ENCODE results near the gene PLEKHA7. TPM values are rescaled to one million over a fixed set of nuclear protein-coding genes. Genes with fewer than 3 reads are reported as not detected.

Gene PLEKHA7
- polyA plus RNA-seq, 1 experiment, result 0.05 TPM

DNA sequence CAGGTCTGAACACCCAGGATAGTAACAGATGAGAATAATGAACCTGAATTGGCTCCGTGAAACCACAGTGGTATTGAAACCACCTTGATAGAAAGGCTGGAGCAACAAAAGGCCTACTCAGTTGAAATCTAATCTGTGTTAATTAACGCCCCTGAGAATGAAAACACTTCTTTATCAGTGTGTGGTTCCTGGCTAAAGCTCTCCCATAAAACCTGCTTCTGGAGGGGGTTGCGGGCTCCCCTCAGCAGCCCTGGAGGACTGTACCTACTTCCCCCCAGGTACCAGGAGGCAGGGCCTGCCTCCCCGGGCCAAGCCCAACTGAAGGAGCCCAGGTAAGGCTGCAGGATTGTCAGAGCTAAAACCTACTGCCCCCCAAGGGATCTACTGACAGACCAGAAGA, 54.6 kb downstream of the PLEKHA7 start:
- H3K27me3 ChIP-seq (ENCODE audit: control insufficient read depth, insufficient read depth, low read length), result no peaks in the 10 kb centered on the region
- CTCF ChIA-PET, result no interaction called here
- no peak for DNase-seq (ENCODE audit: low read depth, low spot score)
- POLR2A ChIA-PET, result no interaction called here
- H3K27ac ChIP-seq (ENCODE audit: low read depth, low read length), result no peak overlapping the region
- no peaks in the 10 kb centered on the region for H3K9me3 ChIP-seq (ENCODE audit: control insufficient read depth, insufficient read depth, low read length)
- TF ChIP-seq, protein P1, sequence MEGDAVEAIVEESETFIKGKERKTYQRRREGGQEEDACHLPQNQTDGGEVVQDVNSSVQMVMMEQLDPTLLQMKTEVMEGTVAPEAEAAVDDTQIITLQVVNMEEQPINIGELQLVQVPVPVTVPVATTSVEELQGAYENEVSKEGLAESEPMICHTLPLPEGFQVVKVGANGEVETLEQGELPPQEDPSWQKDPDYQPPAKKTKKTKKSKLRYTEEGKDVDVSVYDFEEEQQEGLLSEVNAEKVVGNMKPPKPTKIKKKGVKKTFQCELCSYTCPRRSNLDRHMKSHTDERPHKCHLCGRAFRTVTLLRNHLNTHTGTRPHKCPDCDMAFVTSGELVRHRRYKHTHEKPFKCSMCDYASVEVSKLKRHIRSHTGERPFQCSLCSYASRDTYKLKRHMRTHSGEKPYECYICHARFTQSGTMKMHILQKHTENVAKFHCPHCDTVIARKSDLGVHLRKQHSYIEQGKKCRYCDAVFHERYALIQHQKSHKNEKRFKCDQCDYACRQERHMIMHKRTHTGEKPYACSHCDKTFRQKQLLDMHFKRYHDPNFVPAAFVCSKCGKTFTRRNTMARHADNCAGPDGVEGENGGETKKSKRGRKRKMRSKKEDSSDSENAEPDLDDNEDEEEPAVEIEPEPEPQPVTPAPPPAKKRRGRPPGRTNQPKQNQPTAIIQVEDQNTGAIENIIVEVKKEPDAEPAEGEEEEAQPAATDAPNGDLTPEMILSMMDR (IDR thresholded peaks at IDR 0.05; ENCODE audit: low read depth, low read length), result no peak
- no peak overlapping the region for H3K4me3 ChIP-seq (ENCODE audit: low read depth, low read length)

DNA sequence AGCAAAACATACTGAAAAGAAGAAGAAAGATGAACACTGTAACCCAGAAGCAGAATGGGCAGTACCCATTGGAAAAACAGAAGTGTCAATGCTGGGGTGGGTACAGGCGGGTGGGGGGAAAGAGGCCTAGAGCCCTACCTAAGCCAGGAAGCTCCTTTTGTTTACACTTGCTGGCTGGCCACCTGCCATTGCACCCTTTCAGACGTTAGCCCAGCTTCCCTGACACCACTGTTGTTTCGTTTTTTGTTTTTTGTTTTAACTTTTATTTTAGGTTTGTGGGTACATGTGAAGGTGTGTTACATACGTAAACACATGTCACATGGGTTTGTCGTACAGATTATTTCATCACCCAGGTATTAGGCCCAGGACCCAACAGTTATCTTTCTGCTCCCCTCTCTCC, 55.4 kb downstream of the PLEKHA7 start:
- DNase-seq (ENCODE audit: low read depth, low spot score), result no peak
- ChIA-PET CTCF (no interaction called here), POLR2A (no interaction called here)
- no peaks in the 10 kb centered on the region for H3K9me3 ChIP-seq (ENCODE audit: control insufficient read depth, insufficient read depth, low read length)
- no peak overlapping the region for H3K4me3 ChIP-seq (ENCODE audit: low read depth, low read length)
- H3K27ac ChIP-seq (ENCODE audit: low read depth, low read length), result no peak overlapping the region
- H3K27me3 ChIP-seq (ENCODE audit: control insufficient read depth, insufficient read depth, low read length), result no peaks in the 10 kb centered on the region
- TF ChIP-seq, protein P1 (IDR thresholded peaks at IDR 0.05; ENCODE audit: low read depth, low read length), result no peak

DNA sequence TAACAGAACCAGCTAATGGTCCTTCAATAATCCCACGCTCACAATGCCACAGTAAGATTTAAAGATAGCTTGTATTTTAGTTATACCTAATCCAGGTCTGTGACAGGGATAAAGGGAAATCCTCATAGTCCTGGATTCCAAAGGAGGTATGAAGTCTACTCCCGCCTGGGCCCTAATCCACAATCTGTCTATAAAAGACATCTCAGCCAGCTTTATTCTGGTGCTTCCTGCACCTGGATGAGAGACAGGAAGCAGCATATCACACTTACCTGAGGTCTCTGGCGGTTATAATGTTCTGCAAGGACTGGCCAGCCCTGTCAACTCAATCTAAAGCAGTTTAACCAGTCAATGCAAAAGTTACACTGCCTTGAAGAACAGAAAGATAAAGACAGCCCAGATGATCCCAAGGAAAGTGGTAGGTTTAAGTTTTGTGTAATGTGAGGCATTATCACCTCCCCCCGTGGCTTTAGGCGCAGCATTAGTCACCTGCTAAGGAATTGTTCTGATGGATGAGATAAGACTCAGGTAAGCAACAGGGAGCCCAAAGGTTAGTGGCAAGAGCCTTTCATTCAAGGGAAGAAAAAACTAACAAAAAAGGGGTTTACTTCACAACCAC, 57.6 kb downstream of the PLEKHA7 start:
- no peak overlapping the region for H3K4me3 ChIP-seq (ENCODE audit: low read depth, low read length)
- POLR2A ChIA-PET, result no interaction called here
- CTCF ChIA-PET, result no interaction called here
- no peaks in the 10 kb centered on the region for H3K9me3 ChIP-seq (ENCODE audit: control insufficient read depth, insufficient read depth, low read length)
- DNase-seq (ENCODE audit: low read depth, low spot score), result no peak
- TF ChIP-seq, protein P1 (IDR thresholded peaks at IDR 0.05; ENCODE audit: low read depth, low read length), result no peak
- no peak overlapping the region for H3K27ac ChIP-seq (ENCODE audit: low read depth, low read length)
- H3K27me3 ChIP-seq (ENCODE audit: control insufficient read depth, insufficient read depth, low read length), result no peaks in the 10 kb centered on the region

DNA sequence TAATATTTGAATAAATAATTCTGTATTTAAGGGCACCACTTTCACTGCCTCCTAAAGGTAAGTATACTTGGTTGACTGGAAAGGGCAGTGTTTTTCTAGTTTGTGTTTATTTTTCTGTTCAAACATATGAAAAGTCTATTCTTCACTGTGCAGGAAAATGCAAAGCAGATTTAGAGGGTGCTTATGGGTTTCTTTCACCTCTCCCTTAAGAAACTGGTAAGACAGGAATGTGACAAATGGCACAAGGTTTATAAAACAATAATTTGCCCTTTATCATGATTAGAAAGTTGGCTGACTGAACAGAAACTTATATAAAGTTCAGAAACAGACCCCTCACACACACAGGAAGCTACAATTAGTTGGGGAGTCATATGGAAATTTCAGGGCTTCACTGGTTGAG, 60.6 kb downstream of the PLEKHA7 start:
- Histone ChIP-seq H3K4me3 (ENCODE audit: low read depth, low read length) (no peak overlapping the region), H3K9me3 (ENCODE audit: control insufficient read depth, insufficient read depth, low read length) (no peaks in the 10 kb centered on the region), H3K27ac (ENCODE audit: low read depth, low read length) (no peak overlapping the region), H3K27me3 (ENCODE audit: control insufficient read depth, insufficient read depth, low read length) (no peaks in the 10 kb centered on the region)
- TF ChIP-seq, protein P1 (IDR thresholded peaks at IDR 0.05; ENCODE audit: low read depth, low read length), result no peak
- POLR2A ChIA-PET, result no interaction called here
- DNase-seq (ENCODE audit: low read depth, low spot score), result no peak
- CTCF ChIA-PET, result no interaction called here

DNA sequence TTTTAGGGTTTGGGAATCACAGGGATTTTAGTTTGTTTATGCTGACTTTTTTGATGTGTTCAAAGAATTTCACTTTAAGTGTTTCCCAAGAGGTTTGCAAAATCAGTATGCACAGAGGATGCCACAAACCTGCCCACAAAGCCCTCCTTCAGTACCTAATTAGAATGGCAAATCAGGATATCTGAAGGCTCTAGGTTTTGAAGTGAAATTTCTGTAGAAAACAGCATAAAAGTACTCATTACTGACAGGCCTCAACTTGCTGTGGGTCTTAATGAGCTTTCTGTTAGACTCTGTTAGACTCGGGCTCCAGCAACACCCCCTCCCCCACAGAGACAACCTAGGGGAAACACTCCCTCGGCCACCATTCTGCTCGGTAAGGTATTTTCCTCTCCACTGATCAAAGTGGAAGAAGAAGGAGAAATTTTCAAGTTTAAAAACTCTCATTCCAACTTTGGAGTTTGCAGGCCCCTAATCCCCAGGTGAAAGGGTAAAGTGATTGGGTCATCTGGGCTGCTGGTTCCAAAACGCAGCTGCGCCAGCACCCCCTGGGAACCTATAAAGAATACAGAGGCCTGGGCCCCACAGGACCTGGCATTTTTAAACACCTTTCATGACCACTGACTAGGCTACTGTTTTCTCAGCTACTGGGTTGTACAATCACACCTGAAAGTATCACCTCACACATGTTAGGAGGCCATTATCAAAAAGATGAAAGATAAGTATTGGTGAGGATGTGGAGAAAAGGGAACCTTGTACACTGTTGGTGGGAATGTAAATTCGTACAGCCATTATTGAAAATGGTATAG, 67.5 kb downstream of the PLEKHA7 start:
- Histone ChIP-seq H3K4me3 (ENCODE audit: low read depth, low read length) (no peak overlapping the region), H3K27ac (ENCODE audit: low read depth, low read length) (no peak overlapping the region), H3K9me3 (ENCODE audit: control insufficient read depth, insufficient read depth, low read length) (no peaks in the 10 kb centered on the region), H3K27me3 (ENCODE audit: control insufficient read depth, insufficient read depth, low read length) (peaks cover 13% of the 10 kb centered on the region)
- TF ChIP-seq, protein P1 (IDR thresholded peaks at IDR 0.05; ENCODE audit: low read depth, low read length), result no peak
- CTCF ChIA-PET, result interaction anchor here (0.9 to 5.0 kb wide), 6 partner anchors 9 to 283 kb away, joined by 3 to 60 read pairs (median 3); no protein-coding TSS in a partner anchor
- POLR2A ChIA-PET, result no interaction called here
- DNase-seq (ENCODE audit: low read depth, low spot score), result no peak

All from AG04450 (cell line).